NB4 (cell line): ENCODE results near the gene RRM2.

Source experiments
- CTCF ChIP-seq: IDR thresholded peaks from one replicate; pipeline ENCODE4 v1.5.1; 2012; ENCODE audit warnings: low read depth, low read length
- MAX ChIP-seq: IDR thresholded peaks from 2 replicates; pipeline ENCODE4 v1.6.1; 2011; ENCODE audit warnings: low read depth, low read length
- MYC ChIP-seq: IDR thresholded peaks from 2 replicates; pipeline ENCODE4 v1.6.1; 2011; ENCODE audit warnings: low read depth, low read length
- POLR2A ChIP-seq: IDR thresholded peaks from 2 replicates; pipeline ENCODE4 v1.6.1; 2011; ENCODE audit warnings: mild to moderate bottlenecking; ENCODE audit not compliant: insufficient read length; ENCODE audit errors: extremely low read depth

GRCh38 chr2:10144771-10145518, 22.4 kb downstream of the RRM2 start:
- no peak for TF ChIP-seq CTCF
- TF ChIP-seq POLR2A = no peak
- TF ChIP-seq MYC = no peak
- TF ChIP-seq MAX = no peak
